T-helper 22 cell (primary cell): ENCODE data around the gene SETD2.
"Not testable (repeated sequence)": the region's sequence is repeated elsewhere in the genome, so short reads cannot be mapped to it uniquely, and the experiment has no call there.

Source experiments
- DNase-seq: peaks from one replicate; pipeline ENCODE4 v3.0.0-alpha.2; 2020; ENCODE audit warnings: low read depth

SETD2 gene

DNA sequence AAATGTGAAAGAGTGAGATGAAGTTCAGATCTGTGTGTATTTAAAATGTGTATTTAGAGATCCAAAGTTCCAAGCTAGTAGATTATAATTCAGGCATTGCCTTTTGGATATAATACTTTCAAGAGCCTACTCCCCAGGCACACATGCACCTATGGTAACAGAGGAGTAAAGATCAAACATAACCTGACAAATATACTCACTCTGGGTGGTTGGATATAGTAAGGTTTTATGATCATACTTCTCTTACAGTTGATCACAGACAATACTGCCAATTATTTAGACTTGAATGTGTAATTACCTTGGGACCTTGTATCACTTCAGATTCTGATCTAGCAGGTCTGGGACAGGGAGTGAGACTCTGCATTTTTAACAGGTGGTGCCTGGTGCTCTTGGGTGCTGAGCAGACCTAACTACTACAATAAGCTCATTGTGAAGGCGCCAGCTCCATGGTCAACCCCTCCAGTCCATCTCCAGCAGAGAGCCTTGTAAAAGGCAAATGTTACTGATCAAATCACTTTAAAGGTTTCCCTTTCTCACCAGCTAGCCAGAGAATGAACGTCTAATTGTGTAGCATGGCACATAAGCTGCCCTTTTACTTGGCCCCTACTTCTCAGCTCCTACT is 128.9 kb downstream of the SETD2 start:
- DNase-seq, result no peak

DNA sequence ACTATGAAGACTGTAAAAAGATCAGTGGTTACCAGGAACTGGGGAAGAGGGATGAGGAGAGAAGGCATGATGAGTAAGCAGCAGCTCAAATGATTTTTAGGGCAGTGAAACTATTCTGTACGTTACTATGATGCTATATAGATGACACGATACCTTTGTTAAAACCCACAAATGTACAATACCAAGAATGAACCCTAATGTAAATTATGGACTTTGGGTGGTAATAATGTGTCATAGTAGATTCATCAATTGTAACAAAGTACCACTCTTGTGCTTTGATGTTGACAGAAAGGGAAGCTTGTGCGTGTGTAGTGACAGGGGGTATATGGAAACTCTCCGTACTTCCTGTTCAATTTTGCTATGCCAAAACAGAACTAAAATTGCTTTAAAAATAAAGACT is 132.9 kb downstream of the SETD2 start:
- DNase-seq, result not testable (repeated sequence)

DNA sequence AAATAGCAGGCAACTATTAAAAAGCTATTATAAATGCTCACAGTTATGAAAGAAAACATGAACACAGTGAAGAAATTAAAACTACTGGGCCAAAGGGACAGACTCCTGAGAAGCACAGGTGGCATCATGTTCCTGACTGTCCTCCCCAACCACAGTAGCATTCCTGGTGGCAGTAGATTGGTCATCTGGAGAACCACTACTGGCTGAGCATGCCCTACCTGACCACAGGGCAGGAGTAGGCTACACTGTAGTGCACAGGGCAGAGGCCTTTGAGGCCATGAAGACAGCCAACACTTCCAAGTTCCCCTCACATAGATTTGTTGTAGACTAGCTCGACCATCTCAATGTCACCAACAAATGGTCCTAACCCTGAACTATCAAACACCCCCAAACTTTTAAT is 135.2 kb downstream of the SETD2 start:
- no peak for DNase-seq

DNA sequence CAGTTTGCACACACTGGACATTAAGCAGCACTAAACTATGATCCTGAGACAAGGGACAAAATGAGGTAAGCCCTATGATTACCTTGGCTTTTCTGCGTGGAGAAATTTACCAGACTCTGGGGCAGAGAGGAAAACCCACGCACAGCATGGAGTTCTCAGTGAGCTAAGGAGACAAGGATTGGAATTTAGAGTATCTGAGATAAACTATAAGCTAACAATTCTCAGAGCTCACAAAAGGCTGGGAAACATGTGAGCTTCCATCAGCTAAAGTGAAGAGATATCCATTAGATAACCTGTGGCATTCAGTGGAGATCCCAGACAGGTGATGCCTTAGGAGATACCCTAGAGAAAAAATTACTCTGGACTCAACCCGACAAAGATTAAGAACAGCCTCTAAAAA is 135.8 kb downstream of the SETD2 start:
- no peak for DNase-seq

DNA sequence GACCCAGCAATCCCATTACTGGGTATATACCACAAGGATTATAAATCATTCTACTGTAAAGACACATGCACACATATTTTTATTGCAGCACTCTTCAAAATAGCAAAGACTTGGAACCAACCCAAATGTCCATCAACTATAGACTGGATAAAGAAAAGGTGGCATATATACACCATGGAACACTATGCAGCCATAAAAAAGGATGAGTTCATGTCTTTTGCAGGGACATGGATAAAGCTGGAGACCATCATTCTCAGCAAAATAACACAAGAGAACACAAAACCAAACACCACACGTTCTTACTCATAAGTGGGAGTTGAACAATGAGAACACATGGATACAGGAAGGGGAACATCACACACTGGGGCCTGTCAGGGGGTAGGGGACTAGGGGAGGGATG is 137.5 kb downstream of the SETD2 start:
- DNase-seq, result not testable (repeated sequence)

DNA sequence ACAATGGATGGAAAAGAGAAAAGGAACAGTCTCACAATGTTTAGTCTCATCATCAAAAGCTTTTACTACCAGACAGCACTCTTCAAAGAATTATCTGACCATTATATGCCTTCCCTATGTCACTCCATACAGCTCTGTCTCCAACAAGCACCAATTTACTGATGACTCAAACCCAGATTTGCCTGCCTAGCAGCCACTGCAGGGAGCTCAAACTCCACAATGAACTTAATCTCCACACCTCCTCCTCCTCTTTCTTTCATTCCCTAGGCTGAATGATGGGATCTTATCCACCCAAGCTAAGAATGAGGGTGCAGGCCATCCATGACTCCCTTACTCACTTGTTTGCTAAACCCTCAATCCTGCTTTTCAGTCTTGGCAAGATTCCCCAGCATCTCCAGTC is 139.0 kb downstream of the SETD2 start:
- DNase-seq, result no peak

DNA sequence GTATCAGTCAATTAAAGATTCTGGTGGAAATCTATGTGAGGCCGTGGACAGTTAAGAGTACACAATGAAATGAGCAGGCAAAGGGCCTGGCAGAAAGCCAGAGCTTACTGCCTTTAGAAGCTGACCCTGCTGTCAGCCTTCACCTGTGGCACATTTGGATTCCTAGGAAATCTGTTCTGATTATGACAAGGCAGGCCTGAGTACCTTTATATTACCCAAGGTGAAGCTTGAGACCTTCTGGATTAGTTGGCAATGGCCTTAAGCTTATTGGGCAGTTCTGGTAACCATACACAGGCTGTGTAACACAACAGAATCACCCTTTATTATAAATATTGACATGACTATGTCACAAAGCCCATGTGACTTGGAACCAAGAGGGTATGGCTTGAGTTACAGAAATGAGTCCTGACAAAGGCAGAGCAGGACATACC is 141.3 kb downstream of the SETD2 start:
- DNase-seq, result no peak

DNA sequence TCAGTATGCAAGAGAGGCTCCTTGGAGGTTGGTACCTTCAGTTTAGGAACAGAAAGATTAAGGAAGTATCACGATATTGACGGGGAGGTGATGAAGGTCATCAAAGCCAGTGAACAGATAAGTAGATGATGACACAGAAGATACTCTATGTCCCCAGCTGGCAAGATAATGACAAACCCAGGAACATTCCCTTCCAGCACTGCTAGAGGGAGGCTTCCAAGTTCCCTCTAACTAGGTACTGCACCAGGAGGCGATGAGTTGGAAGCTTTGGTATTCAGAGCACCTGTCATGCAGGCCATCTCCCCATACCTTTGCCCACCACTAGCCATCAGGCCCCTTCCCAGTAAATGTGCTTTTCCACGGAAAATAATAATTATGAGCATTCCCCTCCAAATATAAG is 143.6 kb downstream of the SETD2 start:
- no peak for DNase-seq

DNA sequence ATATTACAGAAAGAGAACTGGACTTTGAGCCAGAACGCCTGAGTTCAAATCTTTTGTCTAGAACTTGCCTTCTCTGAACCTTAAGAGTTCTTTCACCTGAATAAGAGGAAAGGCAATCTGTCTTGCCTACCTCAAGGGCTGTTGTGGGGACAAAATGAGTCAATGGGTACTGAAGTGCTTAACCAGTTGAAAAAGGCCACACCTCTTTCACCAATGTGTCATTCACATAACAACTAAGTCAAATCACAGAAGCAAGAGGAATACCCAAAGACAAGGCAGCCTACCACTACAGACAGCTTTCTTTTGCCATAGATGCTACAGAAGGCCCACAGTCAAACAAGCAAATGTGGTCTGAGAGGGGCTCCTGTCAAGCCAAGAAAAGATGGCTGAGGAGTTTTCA is 144.7 kb downstream of the SETD2 start:
- DNase-seq, result no peak

DNA sequence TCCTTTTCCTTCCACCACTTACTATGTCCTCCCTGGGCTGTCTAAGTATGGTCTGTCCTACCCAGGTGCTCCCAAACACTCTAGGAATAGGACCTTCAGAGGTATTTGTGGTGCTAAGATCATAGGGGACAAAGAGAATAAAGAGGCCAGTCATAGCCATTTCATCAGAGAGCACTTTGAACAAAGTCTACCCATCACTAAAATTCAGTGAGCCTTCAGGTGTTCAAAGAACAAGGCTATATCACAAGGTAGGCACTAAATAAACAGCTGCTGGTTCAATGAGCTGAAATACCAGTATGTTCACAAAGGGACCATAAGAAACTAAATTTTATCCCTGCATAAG is 145.7 kb downstream of the SETD2 start:
- DNase-seq, result no peak

DNA sequence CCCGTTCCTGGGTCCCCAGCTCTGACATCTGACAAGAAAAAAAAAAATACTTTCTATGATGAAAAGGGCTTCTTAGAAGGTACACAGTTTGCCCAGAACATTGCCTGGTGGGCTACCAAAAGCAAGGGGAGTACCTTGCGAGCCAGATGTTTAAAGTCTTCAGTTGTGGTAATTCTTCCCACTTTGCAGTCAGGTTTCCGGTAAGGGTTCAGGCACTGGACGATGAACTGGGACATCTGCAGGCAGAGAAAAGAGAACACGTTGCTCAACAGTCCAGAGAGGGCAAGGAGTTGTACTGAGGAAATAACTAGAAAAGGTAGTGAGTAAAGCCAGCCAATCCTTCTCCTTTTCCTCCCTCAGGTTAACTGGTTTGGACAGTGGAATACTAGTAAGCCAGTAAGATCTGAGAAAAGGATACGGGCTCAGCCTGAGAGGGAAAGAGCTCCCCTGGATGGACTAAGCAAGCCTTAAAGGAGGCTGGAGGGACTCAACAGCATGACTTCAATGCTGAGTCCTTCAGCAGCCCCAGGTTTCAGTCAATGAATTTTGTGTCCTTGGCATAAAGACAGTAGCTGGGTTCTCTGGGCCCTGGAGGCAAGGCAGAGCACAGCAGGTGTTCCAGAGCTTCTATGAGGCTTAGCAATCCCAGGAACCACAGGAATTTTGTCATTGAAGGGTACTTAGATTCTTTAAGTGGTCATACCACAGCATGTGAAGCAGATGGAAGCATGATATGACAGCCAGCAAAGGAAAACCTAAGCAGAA is 146.2 kb downstream of the SETD2 start:
- no peak for DNase-seq

DNA sequence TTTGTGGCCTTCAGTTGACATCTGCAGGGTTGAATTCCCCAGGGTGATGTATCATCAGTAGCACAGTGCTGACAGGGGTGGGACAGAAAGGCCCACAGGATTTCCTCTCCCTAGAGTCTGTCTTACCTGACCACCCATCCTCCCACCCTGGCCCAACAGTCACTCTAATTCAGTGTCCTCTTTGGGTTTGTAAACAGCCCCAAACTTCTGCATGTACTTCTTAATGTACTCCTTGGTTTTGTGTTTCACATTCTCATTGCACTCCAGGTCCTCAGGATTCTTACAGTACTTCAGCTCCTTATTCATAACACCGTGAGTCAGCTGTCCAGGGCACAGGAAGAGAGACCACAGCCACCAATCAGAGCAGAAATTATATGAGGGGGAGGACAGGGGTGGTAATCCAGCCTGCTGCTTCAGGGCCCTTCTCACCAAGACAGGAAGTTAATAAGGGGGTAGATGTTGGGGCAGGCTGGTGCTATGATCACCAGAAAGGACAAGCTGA is 146.9 kb downstream of the SETD2 start:
- no peak for DNase-seq

DNA sequence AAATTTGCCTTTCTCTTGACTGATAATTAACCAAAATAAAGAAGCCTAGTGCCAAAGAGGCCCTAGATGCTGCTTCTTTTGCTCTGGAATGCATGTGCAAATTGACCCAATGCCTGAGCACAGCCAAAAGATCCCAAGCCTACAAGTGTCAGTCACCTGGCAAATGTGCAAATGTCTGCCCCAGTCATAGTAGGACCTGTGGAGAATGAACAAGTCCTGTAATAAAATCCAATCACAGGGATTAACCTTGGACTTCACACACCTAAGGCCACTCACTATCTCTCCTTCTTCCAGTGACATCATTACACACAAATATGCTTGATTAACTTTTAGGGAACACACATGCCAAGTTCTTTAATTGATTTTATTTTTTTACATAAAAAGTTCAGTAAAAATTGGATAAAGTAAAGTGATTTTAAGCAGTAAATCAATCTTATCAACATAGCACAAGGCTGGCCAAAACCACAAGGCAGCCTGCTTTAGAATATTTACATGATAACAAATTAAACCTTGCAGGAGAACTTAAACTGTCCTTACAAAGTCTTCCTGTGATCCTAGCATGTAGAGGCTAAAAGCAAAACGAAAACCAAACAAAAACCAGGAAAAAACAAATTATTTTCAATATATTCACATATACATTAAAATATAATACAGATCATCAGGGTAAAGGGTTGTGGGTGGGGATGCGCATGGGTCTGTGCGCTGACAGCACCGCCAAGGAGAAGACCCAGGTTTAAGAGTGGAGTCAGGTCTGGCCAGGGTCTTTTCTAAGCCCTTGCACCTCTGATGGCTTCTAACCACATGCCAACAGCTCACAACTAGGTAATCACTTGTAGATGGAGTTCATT is 147.6 kb downstream of the SETD2 start:
- DNase-seq, result no peak

DNA sequence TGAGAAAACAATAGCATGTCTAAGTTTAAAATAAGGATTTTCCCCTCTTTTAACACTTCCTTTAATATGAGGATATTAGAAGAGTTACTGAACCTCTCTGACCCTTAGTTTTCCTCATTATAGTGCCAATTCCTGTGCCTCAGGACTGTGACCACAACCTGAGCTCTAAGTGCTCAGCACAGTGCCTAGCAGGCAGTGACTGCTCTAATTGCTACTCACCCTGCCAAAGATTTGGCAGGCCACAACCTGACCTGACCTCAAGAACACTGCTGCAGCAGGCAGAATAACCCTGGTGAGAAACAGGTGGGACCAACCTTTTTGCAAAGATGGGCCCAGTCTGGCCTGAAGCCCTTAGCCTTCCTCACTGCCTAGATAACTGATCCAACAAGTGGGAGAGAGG is 148.8 kb downstream of the SETD2 start:
- no peak for DNase-seq

DNA sequence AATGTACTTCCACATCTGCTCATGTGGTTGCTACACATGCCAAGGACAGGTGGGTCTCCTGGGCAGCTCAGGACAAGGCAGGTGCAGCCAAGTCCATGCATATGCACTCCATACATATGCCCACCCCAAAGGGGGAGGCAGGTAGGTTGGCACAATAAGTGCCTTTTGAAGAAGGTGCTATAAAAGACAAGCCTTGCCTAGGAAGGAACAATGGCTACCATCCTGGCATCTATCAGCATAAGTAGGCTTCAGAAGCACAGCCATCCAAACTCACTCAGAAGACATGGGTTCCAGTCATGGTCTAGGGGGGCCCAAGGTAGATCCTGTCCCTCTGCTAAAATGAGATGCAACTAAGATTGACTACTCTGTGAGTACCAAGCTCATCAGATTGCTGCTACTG is 149.9 kb downstream of the SETD2 start:
- no peak for DNase-seq

DNA sequence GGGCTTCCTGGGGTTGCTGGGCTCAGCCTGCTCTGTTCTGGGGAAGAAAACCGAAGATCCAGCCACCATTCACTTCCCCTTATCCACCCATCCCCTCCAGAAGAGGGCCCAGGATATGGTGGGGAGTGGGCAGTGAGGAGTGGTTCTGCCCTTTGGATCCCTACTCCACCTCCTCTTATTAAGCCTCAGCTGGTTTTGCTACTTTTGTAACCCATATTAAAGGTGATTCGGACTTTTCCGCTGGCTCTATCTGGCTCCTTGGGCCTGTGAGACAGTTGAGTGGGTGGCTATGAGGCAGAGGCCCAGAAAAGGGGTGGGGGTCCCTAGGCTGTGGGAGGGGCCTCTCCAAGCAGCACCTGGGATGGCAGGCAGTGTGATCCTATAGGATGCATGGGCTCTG is 150.7 kb downstream of the SETD2 start:
- no peak for DNase-seq

DNA sequence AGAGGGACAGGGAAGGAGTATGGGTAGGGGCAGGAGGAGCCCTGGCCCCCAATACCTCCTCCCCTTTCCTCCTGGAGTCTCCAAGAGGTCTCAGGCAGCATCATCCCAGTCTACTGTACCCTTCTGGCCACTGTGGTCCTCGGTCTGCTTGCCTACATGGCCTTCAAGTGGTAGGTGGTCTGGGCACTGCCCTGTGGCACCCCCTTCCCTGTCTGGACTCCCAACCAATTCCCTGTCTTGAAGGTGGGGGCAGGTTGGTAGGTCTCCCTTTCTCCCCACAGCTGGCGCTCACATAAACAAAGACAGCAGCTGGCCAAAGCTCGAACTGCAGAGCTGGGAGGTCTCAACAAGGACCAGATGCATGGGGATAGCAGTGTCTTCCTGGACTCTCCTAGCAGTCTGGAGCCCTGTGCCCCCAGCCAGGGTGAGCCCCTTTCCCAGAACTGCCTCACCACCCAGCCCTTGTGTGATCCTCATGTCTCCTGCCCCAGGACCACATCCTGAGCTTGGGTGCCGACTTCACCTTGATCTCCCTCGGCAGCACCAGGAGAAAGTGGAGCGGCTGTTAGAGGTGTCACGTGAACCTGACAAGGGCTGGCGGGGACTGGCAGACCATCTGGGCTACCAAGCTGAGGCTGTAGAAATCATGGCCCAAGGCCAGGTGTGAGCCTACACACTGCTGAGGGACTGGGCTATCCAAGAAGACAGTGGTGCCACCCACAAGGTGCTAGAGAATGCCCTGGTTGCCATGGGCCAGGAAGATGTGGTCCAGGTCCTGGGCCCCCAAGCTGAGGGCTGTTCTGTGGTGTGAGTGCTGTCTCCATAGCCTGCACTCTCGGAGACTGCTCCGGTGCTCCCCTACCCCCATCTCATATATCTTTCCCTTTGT is 151.3 kb downstream of the SETD2 start:
- no peak for DNase-seq

DNA sequence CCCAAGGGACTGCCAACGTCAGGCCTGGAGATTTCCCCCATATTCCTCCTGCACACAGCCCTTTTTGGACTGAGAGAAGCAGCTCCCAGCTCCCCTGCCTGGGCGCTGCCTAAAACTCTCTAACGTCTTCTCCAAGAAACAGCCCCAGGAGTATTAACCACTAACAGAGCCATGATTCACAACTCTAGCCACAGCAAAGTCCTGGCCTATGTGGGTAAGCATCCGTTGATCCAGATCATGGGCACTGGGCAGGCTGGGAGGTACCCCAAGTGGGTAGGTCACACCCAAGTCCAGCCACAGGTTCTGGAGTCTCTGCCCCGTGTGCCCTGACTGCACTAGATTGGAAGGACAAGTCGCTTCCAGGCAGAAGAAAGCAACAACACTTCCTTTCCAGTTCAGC is 152.5 kb downstream of the SETD2 start:
- no peak for DNase-seq

DNA sequence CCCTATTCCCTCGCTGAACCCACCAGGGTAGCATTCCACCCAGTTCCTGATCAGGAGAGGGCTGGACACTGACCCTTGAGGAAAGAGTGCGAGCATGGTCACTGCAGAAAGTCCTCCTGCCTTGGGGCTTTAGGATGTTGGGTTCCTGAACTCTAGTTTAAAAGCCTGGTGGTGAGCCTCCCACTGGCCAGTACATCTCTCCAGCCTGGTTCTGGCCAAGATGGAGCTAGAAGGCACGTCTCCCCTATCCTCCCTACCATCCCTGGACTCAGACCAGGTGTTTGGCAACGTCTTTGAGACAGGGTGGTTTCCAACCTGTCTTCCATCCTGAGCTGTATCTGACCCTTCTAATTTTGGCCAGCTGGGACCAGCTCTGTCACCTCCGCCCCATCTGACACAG is 153.0 kb downstream of the SETD2 start:
- no peak for DNase-seq

DNA sequence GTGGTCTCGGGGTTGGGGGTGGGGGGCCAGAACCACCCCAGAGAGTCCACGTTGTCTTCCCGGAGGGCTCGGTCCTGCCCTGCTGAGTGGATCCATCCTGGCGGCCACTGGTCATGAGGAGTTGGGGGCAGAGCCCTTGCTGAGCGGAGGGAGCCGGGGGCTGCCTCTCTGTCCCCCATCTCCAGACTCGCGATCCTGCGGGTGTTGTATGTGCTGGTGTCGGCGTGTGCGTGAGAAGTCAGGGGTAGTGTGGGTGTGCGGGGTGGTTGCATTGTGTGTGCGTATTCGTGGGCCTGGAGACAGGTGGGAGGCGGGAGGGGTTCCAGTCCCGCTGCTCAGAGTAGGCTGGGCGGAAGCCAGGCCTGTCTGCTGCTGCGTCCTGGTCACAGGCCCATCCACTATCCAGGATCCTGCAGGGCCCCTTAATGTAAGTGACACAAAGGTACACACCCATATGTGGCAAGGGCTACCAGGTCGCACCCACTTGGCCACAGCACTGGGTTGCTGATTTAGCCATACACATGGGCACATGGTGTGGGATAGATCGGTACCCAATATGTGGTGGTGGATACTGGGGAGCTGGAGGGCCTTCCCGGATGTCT is 153.7 kb downstream of the SETD2 start:
- DNase-seq, result no peak
